H1 (cell line): ENCODE data around the gene PLD2. TPM values are rescaled to one million over a fixed set of nuclear protein-coding genes. Genes with fewer than 3 reads are reported as not detected.

ENCODE experiments used
- CTCF ChIA-PET: fragments of 300-600 bp; sonication (Branson Sonifier 250); formaldehyde crosslinking; loops from one replicate; lab custom pipeline; 2021; ENCODE audit not compliant: partially characterized antibody; lab: Charles Lee
- POLR2A ChIA-PET: fragments of 300-600 bp; sonication (Branson Sonifier 250); formaldehyde crosslinking; loops from one replicate; lab custom pipeline; 2021; ENCODE audit warnings: inconsistent platforms; ENCODE audit not compliant: partially characterized antibody; lab: Charles Lee
- DNase-seq, 2 experiments: peaks; one replicate each; pipeline versions ENCODE4 v3.0.0 to v3.0.0-alpha.2; 2010 to 2022; ENCODE audit warnings: low spot score in 2 of 2, low read depth in 1 of 2, mixed read lengths in 1 of 2
- FAIRE-seq: peaks from 2 replicates; lab custom pipeline; 2011; peaks lifted over from hg19 to GRCh38; lab: Jason Lieb, UNC
- H2AFZ ChIP-seq: 2 replicates; pipeline ENCODE4 v1.8.1; 2012; ENCODE audit warnings: low read length, inconsistent platforms
- H2AK5ac ChIP-seq: 2 replicates; pipeline ENCODE4 v1.6.1; 2013; ENCODE audit warnings: low read depth, low read length
- H2BK120ac ChIP-seq: replicated peaks from 2 replicates; pipeline ENCODE3; 2013; ENCODE audit warnings: low read depth, low read length, inconsistent platforms
- H2BK12ac ChIP-seq: 2 replicates; pipeline ENCODE4 v1.6.1; 2013; ENCODE audit warnings: low read depth, low read length
- H2BK15ac ChIP-seq: 2 replicates; pipeline ENCODE4 v1.6.1; 2013; ENCODE audit warnings: low read length
- H2BK20ac ChIP-seq: 2 replicates; pipeline ENCODE4 v1.6.1; 2013; ENCODE audit warnings: low read length
- H2BK5ac ChIP-seq: 2 replicates; pipeline ENCODE4 v1.6.1; 2013; ENCODE audit warnings: low read depth, low read length
- H3K14ac ChIP-seq: 2 replicates; pipeline ENCODE4 v1.6.1; 2013; ENCODE audit warnings: inconsistent platforms; ENCODE audit not compliant: insufficient read length
- H3K18ac ChIP-seq: 2 replicates; pipeline ENCODE4 v1.6.1; 2013; ENCODE audit warnings: low read length; ENCODE audit errors: extremely low read depth
- H3K23ac ChIP-seq: 2 replicates; pipeline ENCODE4 v1.6.1; 2013; ENCODE audit warnings: inconsistent platforms; ENCODE audit not compliant: insufficient read length
- H3K23me2 ChIP-seq: 2 replicates; pipeline ENCODE4 v1.6.1; 2013; ENCODE audit warnings: low read depth, low read length
- H3K27ac ChIP-seq: 2 replicates; pipeline ENCODE4 v1.6.1; 2011; ENCODE audit warnings: low read depth, low read length, inconsistent platforms
- H3K27me3 ChIP-seq, 4 experiments: replicated peaks in 1 of 4; 1 replicate in 1 of 4; 2 replicates in 3 of 4; pipeline versions ENCODE4 v1.6.1 to v1.8.1; 2011 to 2013; ENCODE audit warnings: low read length in 3 of 4, mild to moderate bottlenecking in 3 of 4, inconsistent platforms in 2 of 4, mixed read lengths in 2 of 4, moderate library complexity in 1 of 4; ENCODE audit not compliant: control insufficient read depth in 3 of 4, insufficient read depth in 3 of 4; ENCODE audit errors: extremely low read depth in 1 of 4
- H3K36me3 ChIP-seq, 4 experiments: 2 replicates each; pipeline versions ENCODE4 v1.6.1 to v1.8.1; 2011 to 2013; ENCODE audit warnings: mild to moderate bottlenecking in 4 of 4, low read length in 3 of 4, moderate library complexity in 2 of 4, control low read depth in 1 of 4, inconsistent platforms in 1 of 4; ENCODE audit not compliant: insufficient read depth in 4 of 4, control insufficient read depth in 2 of 4
- H3K4ac ChIP-seq: replicated peaks from 2 replicates; pipeline ENCODE3; 2013; ENCODE audit warnings: low read length, low read depth, mixed read lengths, inconsistent platforms; ENCODE audit not compliant: insufficient read length
- H3K4me1 ChIP-seq, 4 experiments: replicated peaks in 1 of 4; 1 replicate in 1 of 4; 2 replicates in 3 of 4; pipeline versions ENCODE4 v1.6.1 to v1.8.1; 2011 to 2013; ENCODE audit warnings: low read length in 3 of 4, inconsistent platforms in 2 of 4, mixed read lengths in 1 of 4; ENCODE audit not compliant: insufficient read depth in 4 of 4, control insufficient read depth in 3 of 4
- H3K4me2 ChIP-seq, 2 experiments: 2 replicates each; pipeline versions ENCODE4 v1.6.1 to v1.8.1; 2011 to 2013; ENCODE audit warnings: low read depth in 2 of 2, low read length in 2 of 2, control low read depth in 1 of 2, inconsistent platforms in 1 of 2, mild to moderate bottlenecking in 1 of 2; ENCODE audit not compliant: insufficient read depth in 1 of 2
- H3K4me3 ChIP-seq, 4 experiments: fragments of 200-600, 300-600 bp in 1 of 4; sonication (generic), shearing (Covaris generic), sonication (Bioruptor Twin) in 1 of 4; 2 replicates each; pipeline versions ENCODE4 v1.5.1 to v1.8.1; 2011 to 2016; ENCODE audit warnings: low read length in 4 of 4, low read depth in 3 of 4, control low read depth in 2 of 4, inconsistent platforms in 2 of 4, mild to moderate bottlenecking in 2 of 4, mixed read lengths in 1 of 4, moderate library complexity in 1 of 4; ENCODE audit not compliant: insufficient read depth in 2 of 4; ENCODE audit errors: extremely low read depth in 1 of 4
- H3K56ac ChIP-seq: replicated peaks from 2 replicates; pipeline ENCODE3; 2013; ENCODE audit warnings: low read depth, mild to moderate bottlenecking, mixed read lengths, low read length, inconsistent platforms; ENCODE audit not compliant: insufficient read length
- H3K79me1 ChIP-seq: 2 replicates; pipeline ENCODE4 v1.6.1; 2013; ENCODE audit warnings: low read depth, low read length, control low read depth
- H3K79me2 ChIP-seq, 2 experiments: 2 replicates each; pipeline versions ENCODE4 v1.6.1 to v1.8.1; 2012 to 2013; ENCODE audit warnings: low read length in 2 of 2, mild to moderate bottlenecking in 2 of 2, inconsistent platforms in 1 of 2; ENCODE audit not compliant: insufficient read depth in 2 of 2, control insufficient read depth in 1 of 2
- H3K9ac ChIP-seq, 4 experiments: replicated peaks in 1 of 4; 1 replicate in 1 of 4; 2 replicates in 3 of 4; pipeline versions ENCODE4 v1.6.1 to v1.8.1; 2011 to 2013; ENCODE audit warnings: low read depth in 3 of 4, low read length in 3 of 4, control low read depth in 2 of 4, mild to moderate bottlenecking in 2 of 4, moderate library complexity in 2 of 4, inconsistent platforms in 1 of 4; ENCODE audit errors: extremely low read depth in 1 of 4
- H3K9me3 ChIP-seq, 2 experiments: 2 replicates each; pipeline versions ENCODE4 v1.6.1 to v1.8.1; 2012 to 2013; ENCODE audit warnings: mild to moderate bottlenecking in 2 of 2, moderate library complexity in 2 of 2, control low read depth in 1 of 2, inconsistent platforms in 1 of 2, low read depth in 1 of 2, low read length in 1 of 2, mixed read lengths in 1 of 2; ENCODE audit not compliant: insufficient read depth in 2 of 2
- H4K20me1 ChIP-seq, 2 experiments: replicated peaks in 1 of 2; 2 replicates each; pipeline versions ENCODE3 to v1.8.1; 2011 to 2013; ENCODE audit warnings: inconsistent platforms in 2 of 2, low read length in 2 of 2, mild to moderate bottlenecking in 1 of 2; ENCODE audit not compliant: insufficient read depth in 2 of 2, control insufficient read depth in 1 of 2
- H4K5ac ChIP-seq: 2 replicates; pipeline ENCODE4 v1.6.1; 2013; ENCODE audit warnings: low read length, low read depth, mixed read lengths, inconsistent platforms; ENCODE audit not compliant: insufficient read length
- H4K8ac ChIP-seq: 2 replicates; pipeline ENCODE4 v1.8.0; 2013; ENCODE audit warnings: mild to moderate bottlenecking, moderate library complexity, low read length, inconsistent platforms; ENCODE audit not compliant: insufficient read depth; ENCODE audit errors: extremely low read depth
- H4K91ac ChIP-seq: replicated peaks from 2 replicates; pipeline ENCODE3; 2013; ENCODE audit warnings: low read length, mixed read lengths, inconsistent platforms; ENCODE audit not compliant: insufficient read length
- GABPA ChIP-seq: IDR thresholded peaks from 2 replicates; pipeline ENCODE4 v1.6.1; 2011; ENCODE audit warnings: mild to moderate bottlenecking, low read length, moderate library complexity, borderline replicate concordance; ENCODE audit not compliant: insufficient read depth
- WGBS, 2 experiments: shearing (Covaris generic) in 1 of 2; methylation state at CpG; one replicate each; pipeline versions ENCODE4 v1.1.6 to v1.1.7; 2013 to 2015; ENCODE audit warnings: low lambda C conversion rate in 2 of 2, mixed read lengths in 2 of 2, inconsistent platforms in 1 of 2, low coverage in 1 of 2, missing lambda C conversion rate in 1 of 2; ENCODE audit not compliant: insufficient replicate concordance in 2 of 2, insufficient coverage in 1 of 2, insufficient read length in 1 of 2; ENCODE audit errors: extremely low coverage in 1 of 2, missing lambda C conversion rate in 1 of 2; 5-methylcytosine and 5-hydroxymethylcytosine counted together
- polyA plus RNA-seq, 7 experiments: library from polyadenylated mRNA; depleted of rRNA in 3 of 7; stranded (reverse) in 5 of 7; unstranded in 2 of 7; fragments of >200 nt in 5 of 7; fragments of 200-250 nt in 2 of 7; gene quantifications; 1 replicate in 5 of 7; 2 replicates in 1 of 7; 4 replicates in 1 of 7; pipeline versions ENCODE4 v1.2.1 to v1.2.3, GENCODE V29; 2011 to 2013; ENCODE audit warnings: missing spikeins in 2 of 7, mixed read lengths in 2 of 7
- total RNA-seq: library from RNA; stranded (reverse); fragmentation: NEBNext Ultra II Directional; extraction: Animal tissue kit (Norgen Biotek cat#: 25700); gene quantifications from 2 replicates; pipeline ENCODE4 v1.2.1, GENCODE V29; 2021

PLD2 gene
- total and polyA plus RNA-seq, 2 of the 8 experiments (the other 6 are each of a cell fraction or from before 2014, with no cell fraction given): 44.3 to 48.4 TPM

DNA sequence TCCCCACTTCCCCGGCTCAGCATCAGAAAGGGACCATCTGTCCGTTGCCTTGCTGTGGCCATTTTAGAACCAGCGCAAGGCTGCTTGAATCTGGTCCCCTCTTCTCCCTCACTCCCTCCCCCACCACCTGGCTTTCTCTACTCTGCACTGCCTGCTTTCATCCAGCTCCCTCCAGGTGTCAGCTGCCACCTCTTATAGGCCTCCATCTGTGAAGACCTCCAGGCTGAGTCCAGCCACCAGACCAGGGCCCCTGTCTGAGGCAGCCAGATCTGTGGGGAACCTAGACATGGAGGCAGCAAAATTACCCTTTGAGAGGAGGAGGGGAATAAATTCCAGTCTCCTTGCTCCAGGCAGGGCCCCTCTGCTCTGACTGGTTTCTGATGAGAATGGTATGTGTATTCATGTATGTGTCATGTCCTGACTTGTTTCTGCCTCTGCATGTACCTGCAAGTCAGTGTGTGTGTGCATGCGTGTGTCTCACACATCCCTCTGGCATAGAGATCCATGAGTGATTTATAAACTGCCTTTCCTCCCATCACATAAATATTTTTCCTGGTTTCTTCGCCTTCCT, 47.2 kb downstream of the PLD2 start:
- peaks cover 16% of the 10 kb centered on the region for H3K79me1 ChIP-seq
- H4K20me1 ChIP-seq: peaks cover 0 to 1% of the 10 kb centered on the region in 2 experiments
- H2AK5ac ChIP-seq: peak overlapping the region; percentile 99
- CTCF ChIA-PET: no interaction called here
- H3K9me3 ChIP-seq: no peaks in the 10 kb centered on the region
- no peak for FAIRE-seq
- TF ChIP-seq GABPA: no peak
- POLR2A ChIA-PET: interaction anchor here (0.9 kb wide), 1 partner anchor 13 kb away, joined by 3 read pairs; no protein-coding TSS in a partner anchor
- H3K79me2 ChIP-seq: peaks cover 0 to 42% of the 10 kb centered on the region in 2 experiments; a peak in 3 of 4 replicates
- no peak overlapping the region for H2BK120ac ChIP-seq
- WGBS, 2 experiments: 93% methylated on average over 4 of the region's 5 CpGs; no CpG with 5 or more reads in 1 of the 2 experiments
- no peak overlapping the region for H2AFZ ChIP-seq
- H2BK20ac ChIP-seq: peak overlapping the region; percentile 8; the same call in 1 of the 2 replicates
- H3K4me1 ChIP-seq: peaks cover 23 to 43% (median 39%) of the 10 kb centered on the region in 4 experiments
- H3K27me3 ChIP-seq: no peaks in the 10 kb centered on the region
- H3K4me3 ChIP-seq: no peak overlapping the region
- H2BK15ac ChIP-seq: no peak overlapping the region
- H3K14ac ChIP-seq: no peak overlapping the region
- H3K23ac ChIP-seq: no peak overlapping the region
- H3K36me3 ChIP-seq: no peaks in the 10 kb centered on the region
- H3K9ac ChIP-seq: no peak overlapping the region; a peak in 3 of 7 replicates
- H2BK12ac ChIP-seq: peak overlapping the region; percentile 68; the same call in 1 of the 2 replicates
- H4K91ac ChIP-seq: peak overlapping the region; percentile 29
- no peak for DNase-seq
- no peak overlapping the region for H3K56ac ChIP-seq
- no peak overlapping the region for H3K4me2 ChIP-seq
- H4K8ac ChIP-seq: peak overlapping the region; percentile 47; the same call in 1 of the 2 replicates
- peak overlapping the region; percentile 76; the same call in 1 of the 2 replicates for H2BK5ac ChIP-seq
- peaks cover 7% of the 10 kb centered on the region; the same call in 1 of the 2 replicates for H3K23me2 ChIP-seq
- H3K18ac ChIP-seq: no peak overlapping the region; the same call in 1 of the 2 replicates
- H3K4ac ChIP-seq: no peak overlapping the region
- no peak overlapping the region for H4K5ac ChIP-seq
- no peak overlapping the region; the same call in 1 of the 2 replicates for H3K27ac ChIP-seq
